GM12878 (cell line): Measurements from ENCODE around the gene TEX12. TPM values are rescaled to one million over a fixed set of nuclear protein-coding genes. Genes with fewer than 3 reads are reported as not detected.

Experiments
- ATAC-seq: fragments of 200-7000 bp; cut with Tn5 transposase; 3 replicates; pipeline ENCODE4 v1.9.1; 2020; ENCODE audit warnings: mild to moderate bottlenecking, moderate library complexity
- BruUV-seq: library from RNA; stranded (reverse); fragments of 400-500 nt; replicated peaks from 2 replicates; lab custom pipeline; 2021; lab: Mats Ljungman, UMichigan
- CTCF ChIA-PET: fragments of 300-600 bp; sonication (Branson Sonifier 250); formaldehyde crosslinking; extraction: SDS; loops from one replicate; lab custom pipeline; 2021; ENCODE audit warnings: inconsistent platforms; lab: Yijun Ruan, JAX
- POLR2A ChIA-PET: fragments of 350-600 bp; formaldehyde crosslinking; extraction: SDS; loops from one replicate; lab custom pipeline; 2021; ENCODE audit warnings: inconsistent platforms; lab: Charles Lee
- RAD21 ChIA-PET: fragments of 300-600 bp; sonication (Branson Sonifier 250); formaldehyde crosslinking; loops from one replicate; lab custom pipeline; 2023; ENCODE audit warnings: antibody characterized with exemption; ENCODE audit not compliant: unreplicated experiment; lab: Charles Lee
- SMC1A ChIA-PET: fragments of 300-600 bp; sonication (Branson Sonifier 250); formaldehyde crosslinking; loops from one replicate; lab custom pipeline; 2023; ENCODE audit not compliant: unreplicated experiment, uncharacterized antibody; lab: Charles Lee
- DNase-seq: peaks from one replicate; pipeline ENCODE4 v3.0.0-alpha.2; 2011; ENCODE audit warnings: low read depth, low spot score
- FAIRE-seq: peaks from 3 replicates; lab custom pipeline; 2011; peaks lifted over from hg19 to GRCh38; lab: Jason Lieb, UNC
- H2AFZ ChIP-seq: 2 replicates; pipeline ENCODE4 v1.6.0; 2011; ENCODE audit warnings: low read depth, low read length, control low read depth; ENCODE audit not compliant: control insufficient read depth
- H3K27ac ChIP-seq: 2 replicates; pipeline ENCODE4 v1.5.1; 2011; ENCODE audit warnings: control low read depth; ENCODE audit not compliant: control insufficient read depth, insufficient read depth
- H3K27me3 ChIP-seq, 2 experiments: replicated peaks in 1 of 2; 2 replicates each; pipeline versions ENCODE4 v1.6.0 to v1.6.1; 2011; ENCODE audit warnings: low read length in 1 of 2; ENCODE audit not compliant: control insufficient read depth in 2 of 2, insufficient read depth in 2 of 2
- H3K36me3 ChIP-seq, 2 experiments: 2 replicates each; pipeline ENCODE4 v1.5.1; 2011; ENCODE audit warnings: low read length in 1 of 2; ENCODE audit not compliant: control insufficient read depth in 2 of 2, insufficient read depth in 2 of 2
- H3K4me1 ChIP-seq: 2 replicates; pipeline ENCODE4 v1.6.1; 2011; ENCODE audit warnings: mild to moderate bottlenecking, low read length, moderate library complexity, mixed read lengths; ENCODE audit not compliant: control insufficient read depth, insufficient read depth
- H3K4me2 ChIP-seq: 2 replicates; pipeline ENCODE4 v1.6.0; 2011; ENCODE audit warnings: control low read depth; ENCODE audit not compliant: control insufficient read depth, insufficient read depth
- H3K4me3 ChIP-seq: fragments of 200-600 bp; sonication (generic); 2 replicates; pipeline ENCODE4 v1.5.1; 2016
- H3K79me2 ChIP-seq: 2 replicates; pipeline ENCODE4 v1.6.0; 2011; ENCODE audit warnings: low read length; ENCODE audit not compliant: control insufficient read depth, insufficient read depth
- H3K9ac ChIP-seq: 2 replicates; pipeline ENCODE4 v1.8.0; 2011; ENCODE audit warnings: low read length, control low read depth, mixed read lengths; ENCODE audit not compliant: control insufficient read depth, insufficient read depth
- H3K9me3 ChIP-seq: replicated peaks from 3 replicates; pipeline ENCODE4 v1.5.1; 2011; ENCODE audit warnings: mild to moderate bottlenecking, low read length; ENCODE audit not compliant: control insufficient read depth, insufficient read depth
- H4K20me1 ChIP-seq: 2 replicates; pipeline ENCODE4 v1.6.0; 2011; ENCODE audit not compliant: control insufficient read depth, insufficient read depth
- BRCA1 ChIP-seq: IDR thresholded peaks from 2 replicates; pipeline ENCODE4 v1.6.1; 2011; ENCODE audit warnings: low read depth, low read length, improper control_type of control experiment
- CTCF ChIP-seq, 3 experiments: IDR thresholded peaks in 2 of 3; conservative IDR thresholded peaks in 1 of 3; 2 replicates each; pipeline ENCODE4 v1.5.1; 2011; ENCODE audit warnings: low read depth in 3 of 3, low read length in 3 of 3, mild to moderate bottlenecking in 3 of 3, control low read depth in 2 of 3, moderate library complexity in 2 of 3, inconsistent platforms in 1 of 3, mixed read lengths in 1 of 3; ENCODE audit not compliant: control insufficient read depth in 2 of 3, insufficient read depth in 1 of 3; ENCODE audit errors: extremely low read depth in 1 of 3
- GABPA ChIP-seq: IDR thresholded peaks from 2 replicates; pipeline ENCODE4 v1.6.1; 2014; ENCODE audit warnings: antibody characterized with exemption, low read depth, mild to moderate bottlenecking, inconsistent platforms
- HSF1 ChIP-seq: fragments of 150-350 bp; IDR thresholded peaks from 2 replicates; pipeline ENCODE4 v1.6.1; 2014; ENCODE audit warnings: mild to moderate bottlenecking, low read depth, low read length
- IRF3 ChIP-seq: fragments of 450-650 bp; IDR thresholded peaks from 2 replicates; pipeline ENCODE4 v1.6.1; 2014; ENCODE audit warnings: mild to moderate bottlenecking
- JUNB ChIP-seq: IDR thresholded peaks from 2 replicates; pipeline ENCODE4 v1.6.1; 2016; ENCODE audit warnings: antibody characterized with exemption, mild to moderate bottlenecking
- MEF2B ChIP-seq: fragments of 450-650 bp; IDR thresholded peaks from 2 replicates; pipeline ENCODE4 v1.6.1; 2018; ENCODE audit warnings: mild to moderate bottlenecking, moderate library complexity; ENCODE audit not compliant: partially characterized antibody, poor library complexity, severe bottlenecking
- MYB ChIP-seq: fragments of 150-350 bp; IDR thresholded peaks from 2 replicates; pipeline ENCODE4 v1.6.1; 2014; ENCODE audit warnings: mild to moderate bottlenecking, low read depth, low read length, borderline replicate concordance
- NR2C1 ChIP-seq: fragments of 450-650 bp; IDR thresholded peaks from 2 replicates; pipeline ENCODE4 v1.6.1; 2017; ENCODE audit warnings: antibody characterized with exemption, mild to moderate bottlenecking, moderate library complexity
- POU2F2 ChIP-seq: IDR thresholded peaks from 3 replicates; pipeline ENCODE4 v1.6.1; 2011; ENCODE audit warnings: low read depth, mild to moderate bottlenecking, low read length, borderline replicate concordance
- RB1 ChIP-seq: fragments of 450-650 bp; formaldehyde crosslinking; IDR thresholded peaks from 2 replicates; pipeline ENCODE4 v1.6.1; 2017; ENCODE audit warnings: mild to moderate bottlenecking, borderline replicate concordance
- SMAD5 ChIP-seq: IDR thresholded peaks from 2 replicates; pipeline ENCODE4 v1.6.1; 2016; ENCODE audit warnings: antibody characterized with exemption, low read depth
- SMC3 ChIP-seq: IDR thresholded peaks from 2 replicates; pipeline ENCODE4 v1.6.1; 2011; ENCODE audit warnings: low read length, improper control_type of control experiment, borderline replicate concordance
- SREBF1 ChIP-seq: IDR thresholded peaks from 2 replicates; pipeline ENCODE4 v1.6.1; 2012; ENCODE audit warnings: mild to moderate bottlenecking, low read length
- SUZ12 ChIP-seq: fragments of 200-600 bp; sonication (generic); IDR thresholded peaks from one replicate; pipeline ENCODE4 v1.6.1; 2018; ENCODE audit warnings: antibody characterized with exemption, mild to moderate bottlenecking; ENCODE audit not compliant: unreplicated experiment
- WGBS: methylation state at CpG from one replicate; pipeline ENCODE4 v1.1.6; 2016; ENCODE audit warnings: low lambda C conversion rate; ENCODE audit not compliant: insufficient replicate concordance, insufficient coverage; ENCODE audit errors: missing lambda C conversion rate; 5-methylcytosine and 5-hydroxymethylcytosine counted together
- in situ Hi-C: fragments of 300-500 bp; cut with MboI; formaldehyde crosslinking; loops from 9 replicates; pipeline ENCODE4 v1.14.3; 2018; ENCODE audit warnings: mixed read lengths
- intact Hi-C: fragments of 100-400 bp; cut with micrococcal nuclease; formaldehyde crosslinking; loops from one replicate; pipeline ENCODE4 v1.14.2; 2022; ENCODE audit not compliant: unreplicated experiment
- polyA plus RNA-seq, 11 experiments: library from polyadenylated mRNA; depleted of rRNA in 4 of 11; unstranded in 6 of 11; stranded (reverse) in 5 of 11; fragments of >200 nt; fragmentation: Nextera tagmentation in 4 of 11; fragmentation: Illumina TruSeq in 1 of 11; extraction: Ambion mirVana in 4 of 11; extraction: Trizol in 1 of 11; gene quantifications; 1 replicate in 1 of 11; 2 replicates in 10 of 11; pipeline versions ENCODE4 v1.2.1 to v1.2.3, GENCODE V29; 2011 to 2016; ENCODE audit warnings: inconsistent platforms in 2 of 11, missing spikeins in 2 of 11, low read depth in 1 of 11
- total RNA-seq, 4 experiments: library from RNA; depleted of rRNA in 3 of 4; stranded (reverse); fragments of >200 nt in 3 of 4; fragmentation: Illumina TruSeq in 1 of 4; extraction: Trizol in 1 of 4; gene quantifications; 2 replicates each; pipeline versions ENCODE4 v1.2.1 to v1.2.3, GENCODE V29; 2013 to 2021

The TEX12 gene
- total and polyA plus RNA-seq, 10 of the 15 experiments (the other 5 are each of a cell fraction or from before 2014, with no cell fraction given), result 0.11 to 1.3 (median 0.40) TPM; not detected in 2

- H3K36me3 ChIP-seq, result no peaks in the 10 kb centered on the region
- H3K4me2 ChIP-seq, result no peak overlapping the region
- H3K27me3 ChIP-seq, result no peaks in the 10 kb centered on the region
- no peak overlapping the region for H3K4me3 ChIP-seq
- in situ Hi-C loops, result no loop called here
- POLR2A ChIA-PET, result interaction anchor here (0.6 kb wide), 1 partner anchor 9 kb away, joined by 3 read pairs; no protein-coding TSS in a partner anchor
- CTCF ChIA-PET, result interaction anchor here (2.1 kb wide), 1 partner anchor 10 kb away, joined by 9 read pairs; no protein-coding TSS in a partner anchor
- intact Hi-C loops, result no loop called here
- RAD21 ChIA-PET, result no interaction called here
- TF ChIP-seq SREBF1 (no peak), MEF2B (no peak), SMC3 (no peak), JUNB (no peak), BRCA1 (no peak), POU2F2 (no peak), IRF3 (no peak), CTCF (IDR thresholded peaks at IDR 0.05 in 2 of 3, conservative IDR thresholded peaks at IDR 0.05 in 1 of 3; ENCODE audit: control insufficient read depth in 2 of 3, extremely low read depth in 1 of 3, insufficient read depth in 1 of 3, low read depth in 3 of 3, low read length in 3 of 3) (no peak), GABPA (no peak), SMAD5 (no peak), MYB (no peak), HSF1 (no peak), NR2C1 (no peak), RB1 (no peak), SUZ12 (no peak)
- DNase-seq, result no peak
- no peak overlapping the region for H3K9ac ChIP-seq
- FAIRE-seq, result no peak
- H3K79me2 ChIP-seq, result no peaks in the 10 kb centered on the region
- no peak for ATAC-seq
- BruUV-seq, result no TSS peak
- H3K27ac ChIP-seq, result no peak overlapping the region
- H4K20me1 ChIP-seq, result no peaks in the 10 kb centered on the region
- SMC1A ChIA-PET, result interaction anchor here (1.2 kb wide), 1 partner anchor 10 kb away, joined by 4 read pairs; no protein-coding TSS in a partner anchor
- no peaks in the 10 kb centered on the region; the same call in 2 of the 3 replicates for H3K9me3 ChIP-seq
- no peak overlapping the region for H2AFZ ChIP-seq
- WGBS, result 96% methylated on average over 4 of the region's 4 CpGs
- peaks cover 10% of the 10 kb centered on the region for H3K4me1 ChIP-seq
These were observed 44.0 kb upstream of the TEX12 start for GRCh38 chr11:112123129-112123528.
